Measurements from ENCODE around the gene ORAI2.
"Not testable (repeated sequence)": the region's sequence is repeated elsewhere in the genome, so short reads cannot be mapped to it uniquely, and the experiment has no call there.

The ORAI2 gene

DNA sequence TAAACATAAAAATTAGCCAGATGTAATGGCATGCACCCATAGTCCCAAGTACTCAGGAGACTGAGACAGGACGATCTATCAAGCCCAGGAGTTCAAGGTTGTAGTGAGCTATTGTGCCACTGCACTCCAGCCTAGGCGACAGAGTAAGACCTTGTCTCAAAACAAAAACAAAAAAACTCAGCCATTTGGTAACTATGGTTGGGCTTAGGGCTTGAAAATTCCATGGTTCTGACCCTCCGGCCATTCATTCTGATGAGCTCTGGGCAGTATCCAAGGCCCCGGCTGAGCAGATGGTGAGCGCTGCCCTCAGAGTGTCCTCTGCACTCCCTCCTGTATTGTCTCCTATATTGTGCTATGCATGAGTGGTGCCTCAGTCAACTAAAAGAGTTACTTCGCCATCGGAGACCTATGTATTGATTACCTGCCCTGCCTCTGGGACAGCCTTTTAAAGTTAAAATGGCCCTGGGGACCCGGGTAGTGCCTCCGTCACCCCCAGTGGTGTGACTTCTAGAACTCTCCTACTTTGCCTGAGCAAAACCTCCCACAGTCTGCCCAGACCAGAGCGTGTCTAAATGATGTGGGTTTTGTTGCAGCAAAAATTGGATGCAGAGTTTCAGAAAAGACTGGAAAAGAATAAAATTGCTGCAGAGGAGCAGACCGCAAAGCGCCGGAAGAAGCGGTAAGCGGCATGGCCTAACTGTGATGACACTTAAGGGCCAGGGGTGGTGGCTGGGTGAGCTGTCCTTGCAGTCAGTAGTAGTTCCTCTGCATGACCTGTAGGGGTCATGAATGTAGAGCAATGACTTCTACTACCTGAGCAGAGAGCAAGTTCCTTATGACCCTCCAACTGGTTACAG, 29.1 kb upstream of the ORAI2 start:
- DNase-seq (ENCODE audit: extremely low read depth, low read depth): no peak
- TF ChIP-seq, protein P1, sequence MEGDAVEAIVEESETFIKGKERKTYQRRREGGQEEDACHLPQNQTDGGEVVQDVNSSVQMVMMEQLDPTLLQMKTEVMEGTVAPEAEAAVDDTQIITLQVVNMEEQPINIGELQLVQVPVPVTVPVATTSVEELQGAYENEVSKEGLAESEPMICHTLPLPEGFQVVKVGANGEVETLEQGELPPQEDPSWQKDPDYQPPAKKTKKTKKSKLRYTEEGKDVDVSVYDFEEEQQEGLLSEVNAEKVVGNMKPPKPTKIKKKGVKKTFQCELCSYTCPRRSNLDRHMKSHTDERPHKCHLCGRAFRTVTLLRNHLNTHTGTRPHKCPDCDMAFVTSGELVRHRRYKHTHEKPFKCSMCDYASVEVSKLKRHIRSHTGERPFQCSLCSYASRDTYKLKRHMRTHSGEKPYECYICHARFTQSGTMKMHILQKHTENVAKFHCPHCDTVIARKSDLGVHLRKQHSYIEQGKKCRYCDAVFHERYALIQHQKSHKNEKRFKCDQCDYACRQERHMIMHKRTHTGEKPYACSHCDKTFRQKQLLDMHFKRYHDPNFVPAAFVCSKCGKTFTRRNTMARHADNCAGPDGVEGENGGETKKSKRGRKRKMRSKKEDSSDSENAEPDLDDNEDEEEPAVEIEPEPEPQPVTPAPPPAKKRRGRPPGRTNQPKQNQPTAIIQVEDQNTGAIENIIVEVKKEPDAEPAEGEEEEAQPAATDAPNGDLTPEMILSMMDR (IDR thresholded peaks at IDR 0.05; ENCODE audit: low read depth, low read length, missing control alignments): peak; percentile 62
- H3K4me3 ChIP-seq (replicated peaks; ENCODE audit: low read depth, low read length): no peak overlapping the region

DNA sequence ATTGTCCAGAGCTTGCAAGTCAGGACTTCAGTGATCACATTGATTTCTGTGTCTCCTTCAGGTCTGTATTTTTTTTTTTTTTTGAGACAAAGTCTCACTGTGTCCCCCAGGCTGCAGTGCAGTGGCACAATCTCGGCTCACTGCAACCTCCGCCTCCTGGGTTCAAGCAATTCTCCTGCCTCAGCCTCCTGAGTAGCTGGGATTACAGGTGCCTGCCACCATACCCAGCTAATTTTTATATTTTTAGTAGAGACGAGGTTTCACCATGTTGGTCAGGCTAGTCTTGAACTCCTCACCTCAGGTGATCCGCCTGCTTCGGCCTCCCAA, 28.6 kb upstream of the ORAI2 start:
- H3K4me3 ChIP-seq (replicated peaks; ENCODE audit: low read depth, low read length); DNase-seq (ENCODE audit: extremely low read depth, low read depth): not testable (repeated sequence)

DNA sequence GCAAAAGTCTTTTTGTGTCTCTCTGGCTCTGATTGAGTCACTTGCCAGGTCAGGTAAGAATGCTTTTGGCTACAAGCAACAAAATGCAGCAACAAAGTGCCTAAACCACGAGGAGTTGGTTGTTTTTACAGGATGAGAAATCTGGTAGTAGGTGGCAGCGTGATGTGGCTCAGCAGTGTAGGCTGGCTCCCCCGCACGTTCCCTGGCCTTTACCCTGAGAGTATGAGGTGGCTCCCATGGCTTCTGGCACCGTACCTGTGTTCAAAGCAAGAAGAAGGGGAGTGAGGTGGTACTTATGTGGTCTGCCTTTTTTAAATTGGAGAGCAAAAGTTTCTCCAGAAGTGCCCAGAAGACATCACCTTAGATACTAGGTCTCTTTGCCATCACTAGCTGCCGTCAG, 25.5 kb upstream of the ORAI2 start:
- no peak overlapping the region for H3K4me3 ChIP-seq (replicated peaks; ENCODE audit: low read depth, low read length)
- DNase-seq (ENCODE audit: extremely low read depth, low read depth): no peak
- TF ChIP-seq, protein P1 (IDR thresholded peaks at IDR 0.05; ENCODE audit: low read depth, low read length, missing control alignments): no peak

DNA sequence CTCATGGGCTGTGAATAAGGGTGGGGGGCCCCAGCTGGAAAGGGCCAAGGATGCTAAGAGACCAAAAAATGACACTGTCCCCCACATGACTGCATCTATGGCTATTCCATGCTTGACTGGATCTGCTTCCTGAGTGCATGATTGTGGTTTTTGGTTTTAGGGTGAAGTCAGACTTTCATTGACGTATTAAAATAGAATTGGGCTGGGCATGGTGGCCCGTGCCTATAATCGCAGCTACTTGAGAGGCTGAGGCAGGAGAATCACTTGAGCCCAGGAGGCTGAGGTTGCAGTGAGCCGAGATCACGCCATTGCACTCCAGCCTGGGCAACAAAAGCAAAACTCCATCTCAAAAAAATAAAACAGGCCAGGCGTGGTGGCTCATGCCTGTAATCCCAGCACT, 24.8 kb upstream of the ORAI2 start:
- not testable (repeated sequence) for H3K4me3 ChIP-seq (replicated peaks; ENCODE audit: low read depth, low read length); DNase-seq (ENCODE audit: extremely low read depth, low read depth)

DNA sequence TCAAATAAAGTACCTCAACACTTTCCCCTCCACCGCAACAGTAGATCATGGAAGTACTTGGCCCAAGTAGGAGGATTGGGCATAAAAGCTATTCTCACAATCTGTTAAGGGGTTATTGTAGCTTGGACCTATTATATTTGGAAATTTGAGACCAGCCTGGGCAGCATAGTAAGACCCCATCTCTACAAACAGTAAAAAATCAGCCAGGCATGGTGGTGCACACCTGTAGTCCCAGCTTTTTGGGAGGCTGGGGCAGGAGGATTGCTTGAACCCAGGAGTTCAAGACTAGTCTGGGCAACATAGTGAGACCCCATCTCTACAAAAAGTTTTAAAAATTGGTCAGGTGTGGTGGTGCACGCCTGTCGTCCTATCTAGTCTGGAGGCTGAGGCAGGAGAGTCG, 24.0 kb upstream of the ORAI2 start:
- DNase-seq (ENCODE audit: extremely low read depth, low read depth): no peak
- TF ChIP-seq, protein P1 (IDR thresholded peaks at IDR 0.05; ENCODE audit: low read depth, low read length, missing control alignments): no peak
- no peak overlapping the region for H3K4me3 ChIP-seq (replicated peaks; ENCODE audit: low read depth, low read length)

DNA sequence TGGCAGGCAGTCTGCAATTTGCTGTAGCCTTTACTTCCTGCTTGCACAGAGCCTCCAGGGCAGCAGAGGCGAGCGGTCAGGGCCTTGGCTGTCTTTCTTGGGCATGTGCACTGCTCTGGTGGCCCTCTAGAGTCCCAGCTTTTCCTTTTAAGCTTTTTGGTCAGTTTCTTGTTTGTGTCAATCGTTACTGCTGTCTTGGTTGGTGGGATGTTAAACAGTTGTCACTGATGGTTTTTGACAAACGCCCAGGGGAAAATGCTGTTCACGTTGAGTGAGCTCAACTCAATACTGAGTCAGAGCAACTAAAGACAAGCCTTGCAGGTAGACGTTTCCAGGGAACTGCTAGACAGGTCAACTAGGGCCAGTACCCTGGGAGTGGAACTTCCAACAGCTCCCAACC, 23.3 kb upstream of the ORAI2 start:
- no peak overlapping the region for H3K4me3 ChIP-seq (replicated peaks; ENCODE audit: low read depth, low read length)
- TF ChIP-seq, protein P1 (IDR thresholded peaks at IDR 0.05; ENCODE audit: low read depth, low read length, missing control alignments): no peak
- DNase-seq (ENCODE audit: extremely low read depth, low read depth): no peak

DNA sequence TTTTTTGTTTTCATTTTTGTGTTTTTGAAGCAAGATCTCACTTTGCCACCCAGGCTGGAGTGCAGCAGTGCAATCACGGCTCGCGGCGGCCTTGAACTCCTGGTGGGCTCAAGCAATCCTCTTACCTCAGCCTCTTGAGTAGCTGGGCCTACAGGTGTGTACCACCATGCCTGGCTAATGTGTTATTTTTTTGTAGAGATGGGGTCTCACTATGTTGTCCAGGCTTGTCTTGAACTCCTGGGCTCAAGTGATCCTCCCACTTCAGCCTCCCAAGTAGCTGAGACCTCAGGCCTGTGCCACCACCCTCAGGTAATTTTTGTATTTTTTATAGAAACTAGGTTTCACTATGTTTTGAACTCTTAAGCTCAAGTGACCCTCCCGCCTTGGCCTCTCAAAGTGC, 22.5 kb upstream of the ORAI2 start:
- no peak overlapping the region for H3K4me3 ChIP-seq (replicated peaks; ENCODE audit: low read depth, low read length)
- TF ChIP-seq, protein P1 (IDR thresholded peaks at IDR 0.05; ENCODE audit: low read depth, low read length, missing control alignments): no peak
- no peak for DNase-seq (ENCODE audit: extremely low read depth, low read depth)

DNA sequence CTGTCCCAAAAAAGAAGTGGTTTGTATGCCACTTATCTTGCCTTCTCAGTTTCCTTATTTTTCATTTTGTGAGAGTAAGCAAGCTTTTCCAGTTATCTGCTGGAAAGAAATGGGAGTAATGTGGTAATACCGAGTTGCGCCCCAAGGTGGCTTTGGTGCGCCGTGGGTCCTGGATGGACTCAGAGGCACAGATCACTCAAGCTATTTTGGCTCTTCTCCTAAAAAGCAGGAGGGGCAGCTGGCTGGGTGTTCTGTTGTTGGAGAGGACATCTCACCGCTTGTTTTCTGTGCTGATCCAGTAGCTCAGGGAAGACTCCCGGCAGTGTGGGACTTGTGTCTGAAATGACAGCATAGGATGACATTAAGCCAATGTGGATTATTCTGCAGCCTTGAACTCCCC, 20.8 kb upstream of the ORAI2 start:
- no peak for DNase-seq (ENCODE audit: extremely low read depth, low read depth)
- H3K4me3 ChIP-seq (replicated peaks; ENCODE audit: low read depth, low read length): no peak overlapping the region
- TF ChIP-seq, protein P1 (IDR thresholded peaks at IDR 0.05; ENCODE audit: low read depth, low read length, missing control alignments): peak; percentile 41
